Fibroblast of lung (primary cell): ENCODE results near the gene PDS5B.

Source experiments
- CTCF ChIP-seq, 2 donors: IDR thresholded peaks in 1 of 2; conservative IDR thresholded peaks in 1 of 2; 1 replicate in 1 of 2; 2 replicates in 1 of 2; pipeline ENCODE4 v1.5.1; 2011 to 2012; ENCODE audit warnings: low read length in 2 of 2, control low read depth in 1 of 2, inconsistent platforms in 1 of 2, low read depth in 1 of 2, mild to moderate bottlenecking in 1 of 2
- EZH2 ChIP-seq: IDR thresholded peaks from 2 replicates; pipeline ENCODE4 v1.5.1; 2012; ENCODE audit warnings: low read length, control low read depth, mild to moderate bottlenecking; ENCODE audit errors: missing control alignments

- TF ChIP-seq CTCF (conservative IDR thresholded peaks at IDR 0.05 in 1 of 2, IDR thresholded peaks at IDR 0.05 in 1 of 2; ENCODE audit: low read depth in 1 of 2, low read length in 2 of 2), result no peak
- no peak for TF ChIP-seq EZH2
Observed at GRCh38 chr13:32642858-32643257, 56.6 kb downstream of the PDS5B start.
